Mesendoderm (in vitro differentiated cells): Measurements from ENCODE around the gene DAPL1.

ENCODE experiments used
- DNase-seq: peaks from one replicate; pipeline ENCODE4 v3.0.0; 2013
- H2AK5ac ChIP-seq: 2 replicates; pipeline ENCODE4 v1.6.1; 2013; ENCODE audit warnings: low read length, inconsistent platforms
- H2BK120ac ChIP-seq: 2 replicates; pipeline ENCODE4 v1.6.1; 2013; ENCODE audit warnings: low read depth, mild to moderate bottlenecking, low read length, moderate library complexity, mixed read lengths
- H2BK15ac ChIP-seq: replicated peaks from 2 replicates; pipeline ENCODE4 v1.6.1; 2013; ENCODE audit warnings: low read depth, mild to moderate bottlenecking, moderate library complexity
- H2BK5ac ChIP-seq: 2 replicates; pipeline ENCODE4 v1.6.1; 2013; ENCODE audit warnings: low read length, inconsistent platforms
- H3K18ac ChIP-seq: 2 replicates; pipeline ENCODE4 v1.6.1; 2013; ENCODE audit warnings: mild to moderate bottlenecking, low read length, mixed read lengths
- H3K23ac ChIP-seq: one replicate; pipeline ENCODE4 v1.6.1; 2013; ENCODE audit warnings: low read length
- H3K27ac ChIP-seq: 2 replicates; pipeline ENCODE4 v1.5.1; 2013; ENCODE audit warnings: low read depth, mild to moderate bottlenecking, inconsistent platforms, low read length, moderate library complexity
- H3K27me3 ChIP-seq: 2 replicates; pipeline ENCODE4 v1.6.1; 2013; ENCODE audit warnings: low read length, control low read depth, mild to moderate bottlenecking, inconsistent platforms; ENCODE audit not compliant: insufficient read depth, poor library complexity
- H3K36me3 ChIP-seq: 2 replicates; pipeline ENCODE4 v1.6.1; 2013; ENCODE audit warnings: low read length, inconsistent platforms; ENCODE audit not compliant: control insufficient read depth, insufficient read depth
- H3K4ac ChIP-seq: one replicate; pipeline ENCODE4 v1.6.1; 2013; ENCODE audit warnings: low read depth, mild to moderate bottlenecking, low read length, moderate library complexity
- H3K4me1 ChIP-seq: 2 replicates; pipeline ENCODE4 v1.6.1; 2013; ENCODE audit warnings: low read depth, low read length, inconsistent platforms; ENCODE audit not compliant: control insufficient read depth
- H3K4me2 ChIP-seq: 2 replicates; pipeline ENCODE4 v1.6.1; 2013; ENCODE audit warnings: low read length
- H3K4me3 ChIP-seq: 2 replicates; pipeline ENCODE4 v1.5.1; 2013; ENCODE audit warnings: mild to moderate bottlenecking, low read length
- H3K56ac ChIP-seq: one replicate; pipeline ENCODE4 v1.6.1; 2013; ENCODE audit warnings: low read length
- H3K79me1 ChIP-seq: 2 replicates; pipeline ENCODE4 v1.6.1; 2013; ENCODE audit warnings: low read length, inconsistent platforms
- H3K79me2 ChIP-seq: 2 replicates; pipeline ENCODE4 v1.6.1; 2013; ENCODE audit warnings: mild to moderate bottlenecking, low read length; ENCODE audit not compliant: control insufficient read depth, insufficient read depth
- H3K9ac ChIP-seq: 2 replicates; pipeline ENCODE4 v1.6.1; 2013; ENCODE audit warnings: low read length, inconsistent platforms
- H4K5ac ChIP-seq: one replicate; pipeline ENCODE4 v1.6.1; 2013; ENCODE audit warnings: low read length
- H4K8ac ChIP-seq: one replicate; pipeline ENCODE4 v1.6.1; 2013; ENCODE audit warnings: low read depth, mild to moderate bottlenecking, control low read depth, low read length, moderate library complexity
- WGBS: extraction: QIAGEN DNeasy Blood & Tissue Kit; methylation state at CpG from one replicate; pipeline ENCODE4 v1.1.7; 2013; ENCODE audit warnings: low lambda C conversion rate, missing lambda C conversion rate; ENCODE audit not compliant: insufficient coverage; ENCODE audit errors: extremely low coverage; 5-methylcytosine and 5-hydroxymethylcytosine counted together

The DAPL1 gene

GRCh38 chr2:158760887-158761286 lies 34.2 kb upstream of the DAPL1 start:
- H2BK15ac ChIP-seq = no peak overlapping the region
- no peak overlapping the region for H3K56ac ChIP-seq
- no peaks in the 10 kb centered on the region for H3K27me3 ChIP-seq
- H2BK120ac ChIP-seq = no peak overlapping the region
- no peak overlapping the region for H2AK5ac ChIP-seq
- no peaks in the 10 kb centered on the region for H3K36me3 ChIP-seq
- H4K8ac ChIP-seq = no peak overlapping the region
- H4K5ac ChIP-seq = no peak overlapping the region
- H3K4me1 ChIP-seq = no peaks in the 10 kb centered on the region
- H3K9ac ChIP-seq = no peak overlapping the region
- no CpG with 5 or more reads among the region's 1 CpG for WGBS
- no peak overlapping the region for H3K23ac ChIP-seq
- H2BK5ac ChIP-seq = no peak overlapping the region
- H3K4me2 ChIP-seq = no peak overlapping the region
- DNase-seq = no peak
- no peak overlapping the region for H3K27ac ChIP-seq
- H3K4me3 ChIP-seq = no peak overlapping the region
- no peaks in the 10 kb centered on the region for H3K79me1 ChIP-seq
- no peak overlapping the region for H3K4ac ChIP-seq
- no peak overlapping the region for H3K18ac ChIP-seq
- H3K79me2 ChIP-seq = no peaks in the 10 kb centered on the region

GRCh38 chr2:158761621-158762020 lies 33.5 kb upstream of the DAPL1 start:
- H4K5ac ChIP-seq = no peak overlapping the region
- no peak overlapping the region for H3K4me3 ChIP-seq
- H3K27me3 ChIP-seq = no peaks in the 10 kb centered on the region
- H3K79me1 ChIP-seq = no peaks in the 10 kb centered on the region
- peak; percentile 29 for DNase-seq
- H4K8ac ChIP-seq = no peak overlapping the region
- H3K36me3 ChIP-seq = no peaks in the 10 kb centered on the region
- no peak overlapping the region for H3K18ac ChIP-seq
- H3K4ac ChIP-seq = no peak overlapping the region
- no peak overlapping the region for H3K4me2 ChIP-seq
- no peak overlapping the region for H3K9ac ChIP-seq
- H2BK15ac ChIP-seq = no peak overlapping the region
- H2AK5ac ChIP-seq = no peak overlapping the region
- H2BK120ac ChIP-seq = no peak overlapping the region
- H3K23ac ChIP-seq = no peak overlapping the region
- no peak overlapping the region for H3K27ac ChIP-seq
- H3K4me1 ChIP-seq = no peaks in the 10 kb centered on the region
- H3K79me2 ChIP-seq = no peaks in the 10 kb centered on the region
- H2BK5ac ChIP-seq = no peak overlapping the region
- no peak overlapping the region for H3K56ac ChIP-seq
- whole genome bisulfite sequencing = no CpG with 5 or more reads among the region's 4 CpGs

DNA sequence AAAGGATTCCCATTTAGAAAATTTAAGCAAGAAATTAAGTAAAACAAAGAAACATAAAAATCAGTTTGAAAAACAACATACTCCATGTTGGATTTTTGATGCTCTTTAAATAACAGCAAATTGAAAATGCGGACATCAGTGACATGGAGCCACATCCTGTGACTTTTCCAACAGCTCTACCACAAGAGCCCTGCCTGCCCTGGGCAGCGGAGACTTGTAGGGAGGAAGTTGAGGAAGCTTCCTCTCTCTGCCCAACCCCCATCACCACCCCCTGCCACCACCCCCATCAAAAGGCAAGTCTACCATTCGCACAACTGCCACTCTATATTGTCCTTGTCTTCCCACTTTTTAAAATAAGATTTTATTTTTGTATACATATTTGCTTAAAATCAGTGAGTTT lies 32.8 kb upstream of the DAPL1 start:
- Histone ChIP-seq H3K56ac (no peak overlapping the region), H3K4me2 (no peak overlapping the region), H3K36me3 (no peaks in the 10 kb centered on the region), H3K4me1 (no peaks in the 10 kb centered on the region), H2BK120ac (no peak overlapping the region), H3K18ac (no peak overlapping the region), H3K79me1 (no peaks in the 10 kb centered on the region), H4K8ac (no peak overlapping the region), H3K79me2 (no peaks in the 10 kb centered on the region), H3K27me3 (no peaks in the 10 kb centered on the region), H3K9ac (no peak overlapping the region), H3K4me3 (no peak overlapping the region), H3K23ac (no peak overlapping the region), H3K4ac (no peak overlapping the region), H2AK5ac (no peak overlapping the region), H2BK15ac (no peak overlapping the region), H2BK5ac (no peak overlapping the region), H4K5ac (no peak overlapping the region), H3K27ac (no peak overlapping the region)
- no CpG with 5 or more reads among the region's 3 CpGs for WGBS
- DNase-seq = no peak

DNA sequence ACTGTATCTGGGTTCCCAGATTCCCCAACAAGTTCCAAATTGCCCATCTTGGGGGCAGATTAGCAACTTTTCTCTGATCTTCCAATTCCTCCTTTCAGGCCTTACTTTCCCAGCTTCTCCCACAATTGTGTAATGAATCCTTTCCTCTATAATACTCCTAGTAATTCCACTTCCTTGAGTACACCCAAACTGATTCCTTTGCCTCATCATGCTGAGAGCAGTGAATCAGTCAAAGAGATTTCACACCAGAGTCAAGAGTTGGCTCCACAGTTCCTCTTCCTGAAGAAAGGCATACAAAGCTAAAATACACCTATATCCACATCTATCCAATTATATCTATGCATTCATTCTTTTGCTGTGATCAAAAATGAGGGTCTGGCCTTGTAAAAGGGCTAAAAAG lies 28.6 kb upstream of the DAPL1 start:
- no peak overlapping the region for H4K5ac ChIP-seq
- no peak overlapping the region for H3K9ac ChIP-seq
- H3K56ac ChIP-seq = no peak overlapping the region
- H3K79me2 ChIP-seq = no peaks in the 10 kb centered on the region
- DNase-seq = no peak
- no peak overlapping the region for H3K18ac ChIP-seq
- no peak overlapping the region for H3K23ac ChIP-seq
- H2BK15ac ChIP-seq = no peak overlapping the region
- no peak overlapping the region for H3K4me2 ChIP-seq
- H4K8ac ChIP-seq = no peak overlapping the region
- H2BK120ac ChIP-seq = no peak overlapping the region
- no peak overlapping the region for H2AK5ac ChIP-seq
- no peaks in the 10 kb centered on the region for H3K4me1 ChIP-seq
- no peaks in the 10 kb centered on the region for H3K27me3 ChIP-seq
- no peak overlapping the region for H3K27ac ChIP-seq
- no peak overlapping the region for H3K4me3 ChIP-seq
- no peaks in the 10 kb centered on the region for H3K79me1 ChIP-seq
- H2BK5ac ChIP-seq = no peak overlapping the region
- no peak overlapping the region for H3K4ac ChIP-seq
- no peaks in the 10 kb centered on the region for H3K36me3 ChIP-seq

- Histone ChIP-seq H3K18ac (no peak overlapping the region), H3K56ac (no peak overlapping the region), H3K23ac (no peak overlapping the region), H2BK15ac (no peak overlapping the region), H3K9ac (no peak overlapping the region), H3K27me3 (no peaks in the 10 kb centered on the region), H4K5ac (no peak overlapping the region), H3K4me2 (no peak overlapping the region), H3K27ac (no peak overlapping the region), H3K4me1 (no peaks in the 10 kb centered on the region), H3K79me2 (no peaks in the 10 kb centered on the region), H3K36me3 (no peaks in the 10 kb centered on the region), H3K79me1 (no peaks in the 10 kb centered on the region), H3K4ac (no peak overlapping the region), H2AK5ac (no peak overlapping the region), H2BK5ac (no peak overlapping the region), H4K8ac (no peak overlapping the region), H2BK120ac (no peak overlapping the region), H3K4me3 (no peak overlapping the region)
- no CpG with 5 or more reads among the region's 8 CpGs for WGBS
- DNase-seq = no peak
These were observed 22.6 kb upstream of the DAPL1 start for GRCh38 chr2:158772306-158773078.

DNA sequence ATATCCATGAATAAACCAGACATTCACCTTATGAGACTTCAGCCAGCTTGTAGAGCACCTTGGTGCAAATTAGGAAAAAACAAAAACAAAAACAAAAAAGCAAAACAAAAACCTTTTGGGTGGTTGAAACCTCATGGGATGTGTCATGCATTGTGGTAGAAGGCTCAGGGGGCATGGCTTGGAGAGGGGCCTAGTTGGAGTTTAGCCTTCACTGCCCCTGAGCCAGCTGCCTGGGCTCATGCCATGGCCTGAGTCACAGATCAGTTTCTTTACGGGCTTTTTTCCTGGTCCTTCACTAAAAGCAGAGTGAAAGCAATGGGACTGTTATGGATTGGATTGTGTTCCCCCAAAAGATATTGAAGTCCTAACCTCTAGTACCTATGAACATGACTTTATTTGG lies 22.0 kb upstream of the DAPL1 start:
- H3K4ac ChIP-seq = no peak overlapping the region
- H3K56ac ChIP-seq = no peak overlapping the region
- no peak for DNase-seq
- no CpG with 5 or more reads among the region's 1 CpG for WGBS
- no peaks in the 10 kb centered on the region for H3K27me3 ChIP-seq
- H3K4me1 ChIP-seq = no peaks in the 10 kb centered on the region
- no peak overlapping the region for H2BK5ac ChIP-seq
- H4K5ac ChIP-seq = no peak overlapping the region
- H2AK5ac ChIP-seq = no peak overlapping the region
- H3K4me3 ChIP-seq = no peak overlapping the region
- no peak overlapping the region for H3K4me2 ChIP-seq
- H3K79me1 ChIP-seq = no peaks in the 10 kb centered on the region
- no peak overlapping the region for H3K18ac ChIP-seq
- H3K27ac ChIP-seq = no peak overlapping the region
- H3K79me2 ChIP-seq = no peaks in the 10 kb centered on the region
- no peak overlapping the region for H2BK15ac ChIP-seq
- no peak overlapping the region for H3K23ac ChIP-seq
- no peaks in the 10 kb centered on the region for H3K36me3 ChIP-seq
- no peak overlapping the region for H3K9ac ChIP-seq
- no peak overlapping the region for H2BK120ac ChIP-seq
- no peak overlapping the region for H4K8ac ChIP-seq
